IPS DF 19.7 (cell line): ENCODE data around the gene RBM38.

Experiments used
- DNase-seq: peaks from one replicate; pipeline ENCODE4 v3.0.0-alpha.2; 2013; ENCODE audit warnings: low read depth, low spot score

RBM38 gene

GRCh38 chr20:57374931-57375651 is 16.1 kb upstream of the RBM38 start:
- DNase-seq, result no peak

DNA sequence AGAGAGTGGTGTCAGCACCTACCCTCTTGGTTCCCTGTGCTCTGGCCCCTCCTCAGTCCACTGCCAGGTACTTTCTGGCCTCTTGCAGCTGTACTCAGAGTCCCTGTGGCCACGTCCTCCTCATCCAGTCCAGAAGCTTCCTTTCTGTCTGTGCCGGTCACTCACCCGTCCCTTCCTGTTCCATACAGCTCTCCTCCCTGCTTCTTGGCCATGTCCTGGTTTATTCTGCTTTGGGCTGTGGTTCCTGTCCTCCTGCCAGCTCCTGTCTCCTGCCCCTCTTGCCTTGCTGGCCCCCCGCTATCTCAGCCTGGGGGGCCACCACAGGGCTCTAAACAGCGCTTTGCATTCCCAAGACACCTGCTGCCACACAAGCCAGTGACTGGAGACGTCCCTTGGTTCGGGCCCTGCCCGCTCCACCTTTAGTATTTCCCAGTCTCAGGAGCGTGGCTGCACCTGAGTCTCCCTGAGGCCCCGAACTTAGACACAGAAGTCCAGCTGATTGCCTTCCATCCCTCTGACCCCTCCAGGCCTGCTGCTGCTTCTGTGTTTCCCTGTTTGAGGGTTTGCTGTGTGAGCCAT is 15.5 kb upstream of the RBM38 start:
- no peak for DNase-seq

DNA sequence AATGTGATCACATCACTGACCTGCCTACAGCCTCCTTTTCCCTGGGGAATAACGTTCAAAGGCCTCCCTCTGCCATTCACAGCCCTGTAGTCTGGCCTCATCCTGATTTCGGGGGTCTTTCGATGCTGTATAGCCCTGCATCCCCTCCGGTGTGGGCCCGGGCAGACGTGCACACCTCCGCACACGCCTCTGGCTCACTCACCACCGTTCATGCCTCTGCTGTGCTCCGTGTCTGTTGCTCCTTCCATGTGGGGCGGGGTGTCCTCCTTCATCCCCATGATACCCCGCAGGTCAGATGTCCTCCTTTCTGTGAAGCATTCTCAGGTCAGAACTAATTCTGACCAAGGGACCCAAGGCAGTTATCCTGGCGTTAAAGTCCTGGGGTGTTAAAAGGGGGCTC is 13.8 kb upstream of the RBM38 start:
- DNase-seq, result no peak

DNA sequence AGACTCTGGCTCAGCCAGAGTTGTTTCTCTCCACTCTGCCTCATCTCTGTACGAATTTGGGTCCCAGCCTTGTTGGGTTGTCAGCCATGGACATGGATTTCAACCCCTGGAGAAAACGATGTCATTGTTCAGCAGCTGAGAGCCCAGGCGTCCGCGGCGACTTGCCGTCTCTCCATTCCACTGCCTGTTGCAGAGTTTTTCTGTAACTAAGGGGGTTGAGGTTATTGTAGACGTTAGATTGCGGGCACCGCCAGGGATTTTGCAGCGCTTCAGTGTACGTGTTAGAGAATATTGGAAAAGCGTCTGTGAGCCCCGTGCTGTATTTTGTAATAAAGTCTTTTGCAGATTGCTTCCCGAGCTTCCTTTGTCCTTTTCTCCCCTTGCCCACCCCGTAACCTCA is 13.1 kb upstream of the RBM38 start:
- DNase-seq, result no peak

GRCh38 chr20:57378646-57379262 is 12.4 kb upstream of the RBM38 start:
- no peak for DNase-seq

DNA sequence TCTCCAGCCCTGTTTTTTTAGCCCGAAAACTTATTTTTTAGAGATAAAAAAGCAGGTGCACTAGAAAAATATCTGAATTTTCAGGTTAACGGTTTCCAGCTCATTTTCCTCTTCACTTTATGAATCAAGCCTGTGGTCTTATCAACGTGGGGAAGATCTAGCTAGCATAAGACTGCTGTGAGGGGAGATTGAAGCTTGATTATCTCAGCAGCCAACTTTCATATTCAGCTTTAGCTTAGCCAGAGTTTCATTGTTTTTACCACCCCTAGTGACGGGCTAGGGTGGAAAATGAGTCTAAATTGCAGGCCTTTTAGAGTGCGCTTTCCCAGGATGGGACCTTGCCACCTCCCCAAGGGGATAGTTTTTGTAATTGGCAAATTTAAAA is 11.9 kb upstream of the RBM38 start:
- DNase-seq, result no peak

- DNase-seq, result no peak
Measured at GRCh38 chr20:57380081-57380750, 11.0 kb upstream of the RBM38 start.

GRCh38 chr20:57381596-57382503 is 9.3 kb upstream of the RBM38 start:
- no peak for DNase-seq

GRCh38 chr20:57382516-57382915 is 8.7 kb upstream of the RBM38 start:
- DNase-seq, result no peak

GRCh38 chr20:57383447-57384347 is 7.5 kb upstream of the RBM38 start:
- DNase-seq, result no peak

DNA sequence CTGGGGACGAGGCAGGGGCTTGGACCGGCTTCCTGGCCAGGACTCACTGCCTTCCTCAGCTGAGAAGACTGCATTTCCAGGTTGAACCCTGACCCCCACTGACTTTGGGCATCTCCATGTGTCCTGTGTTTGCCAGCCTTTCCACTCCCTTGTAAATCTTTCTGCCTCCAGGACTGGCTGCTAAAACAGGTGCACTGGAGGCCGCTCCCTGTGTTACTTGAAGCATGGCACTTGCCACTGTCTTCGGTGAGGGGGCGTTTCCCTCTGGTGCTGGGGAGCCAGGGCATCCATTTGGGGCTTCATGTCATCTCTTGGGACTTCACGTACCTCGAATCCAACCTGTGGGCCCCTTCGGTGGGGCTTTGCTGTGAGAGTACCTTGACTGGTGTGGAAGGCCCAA is 6.7 kb upstream of the RBM38 start:
- no peak for DNase-seq

DNA sequence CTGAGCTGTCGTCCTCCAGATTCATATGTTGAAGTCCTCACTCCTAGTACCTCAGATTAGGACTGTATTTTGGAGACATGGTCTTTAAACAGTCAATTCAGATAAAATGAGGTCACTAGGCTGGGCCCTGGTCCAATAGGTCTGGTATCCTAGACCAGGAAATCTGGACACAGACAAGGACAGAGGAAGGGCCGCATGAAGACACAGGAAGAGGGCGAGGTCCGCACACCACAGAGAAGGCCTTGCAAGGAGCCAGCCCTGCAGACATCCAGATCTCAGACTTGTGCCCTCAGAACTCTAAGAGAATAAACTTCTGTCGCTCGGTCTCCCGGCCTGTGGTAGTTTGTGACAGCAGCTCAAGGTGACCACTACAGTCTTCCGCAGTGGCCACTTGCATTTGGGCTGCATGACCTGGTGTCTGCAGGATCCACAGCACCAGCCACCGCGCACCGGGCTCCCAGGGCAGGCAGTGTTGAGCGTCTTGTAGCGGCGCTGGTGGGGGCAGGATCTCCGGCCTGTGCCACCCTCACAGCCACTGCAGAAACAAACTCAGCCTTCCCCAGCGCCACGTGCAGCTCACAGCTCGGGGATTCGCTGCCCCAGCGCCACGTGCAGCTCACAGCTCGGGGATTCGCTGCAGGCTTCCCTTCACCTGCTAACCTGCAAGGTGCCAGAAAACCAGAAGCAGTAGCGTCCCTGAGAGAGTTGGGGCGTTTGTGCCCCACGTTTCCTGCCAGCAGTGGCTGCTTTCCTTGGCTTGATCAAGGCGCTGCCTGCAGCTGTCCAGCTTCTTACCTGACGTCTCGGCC is 6.0 kb upstream of the RBM38 start:
- no peak for DNase-seq

DNA sequence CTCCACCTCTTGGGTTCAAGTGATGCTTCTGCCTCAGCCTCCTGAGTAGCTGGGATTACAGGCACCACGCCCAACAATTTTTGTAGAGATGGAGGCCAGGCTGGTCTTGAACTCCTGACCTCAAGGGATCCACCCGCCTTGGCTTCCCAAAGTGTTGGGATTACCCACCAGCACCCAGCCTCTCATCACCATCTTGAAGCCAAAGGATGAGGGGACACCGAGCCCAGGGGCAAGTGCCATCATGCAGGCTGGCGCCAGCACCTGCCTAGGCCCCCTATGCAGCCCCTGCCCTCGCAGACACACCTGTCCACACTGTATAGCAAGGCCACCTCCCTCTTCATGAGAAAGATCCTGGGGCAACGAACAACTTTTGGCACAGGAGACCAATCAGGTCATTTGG is 5.3 kb upstream of the RBM38 start:
- DNase-seq, result no peak

DNA sequence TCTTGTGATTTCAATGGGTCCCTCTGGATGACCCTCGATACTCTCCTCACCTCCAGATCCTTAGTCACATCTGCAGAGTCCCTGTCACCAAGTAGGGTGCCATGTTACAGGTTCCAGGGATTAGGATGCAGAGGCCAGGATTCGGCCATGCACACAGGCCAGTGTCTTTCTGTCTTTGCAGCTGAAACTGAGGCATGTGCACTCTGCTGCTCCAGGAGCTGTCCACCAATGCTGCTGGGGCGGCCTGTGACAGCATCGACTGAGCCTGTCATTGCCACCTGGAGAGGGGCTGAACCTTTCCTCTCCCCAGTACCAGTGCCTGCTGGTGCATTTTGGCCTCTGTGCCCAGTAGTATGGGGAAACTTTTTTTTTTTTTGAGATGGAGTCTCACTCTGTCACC is 4.4 kb upstream of the RBM38 start:
- no peak for DNase-seq

DNA sequence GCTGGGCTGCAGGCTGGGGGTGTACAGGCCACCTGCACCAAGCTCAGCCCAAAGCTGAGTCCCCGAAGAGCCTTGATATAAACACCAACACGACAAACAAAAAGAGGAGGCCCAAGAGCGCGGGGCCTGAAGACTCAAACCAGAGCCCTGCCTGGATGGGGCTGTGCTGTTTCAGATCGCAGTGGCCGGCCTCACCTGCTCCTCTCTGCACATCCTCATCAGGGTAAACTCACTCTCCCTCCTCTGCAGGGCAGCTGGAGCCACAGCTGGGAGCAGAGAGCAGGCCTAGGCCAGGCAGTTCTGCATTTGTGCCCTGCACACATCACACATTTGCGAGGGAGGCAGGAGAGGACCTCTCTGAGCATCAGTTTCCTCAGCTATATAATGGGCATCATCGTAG is 3.7 kb upstream of the RBM38 start:
- DNase-seq, result no peak

DNA sequence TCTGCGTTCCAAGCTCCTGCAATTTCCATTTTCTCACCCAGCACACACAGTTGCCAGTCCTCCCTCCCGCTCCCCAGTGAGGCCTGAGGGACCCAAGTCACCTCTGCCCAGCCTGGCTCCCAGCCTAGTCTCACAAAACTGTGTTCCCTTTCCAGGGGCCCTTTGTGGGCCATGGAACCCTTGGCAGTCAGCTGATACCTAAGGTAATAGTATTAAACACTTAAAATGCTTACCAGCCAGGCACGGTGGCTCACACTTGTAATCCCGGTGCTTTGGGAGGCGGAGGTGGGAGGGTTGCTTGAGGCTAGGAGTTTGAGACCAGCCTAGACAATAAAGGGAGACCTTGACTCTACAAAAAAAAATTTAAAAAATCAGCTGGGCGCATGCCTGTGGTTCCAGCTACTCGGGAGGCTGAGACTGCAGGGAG is 3.2 kb upstream of the RBM38 start:
- no peak for DNase-seq

- peak; percentile 23 for DNase-seq
Measured at GRCh38 chr20:57388953-57389694, 2.1 kb upstream of the RBM38 start.

DNA sequence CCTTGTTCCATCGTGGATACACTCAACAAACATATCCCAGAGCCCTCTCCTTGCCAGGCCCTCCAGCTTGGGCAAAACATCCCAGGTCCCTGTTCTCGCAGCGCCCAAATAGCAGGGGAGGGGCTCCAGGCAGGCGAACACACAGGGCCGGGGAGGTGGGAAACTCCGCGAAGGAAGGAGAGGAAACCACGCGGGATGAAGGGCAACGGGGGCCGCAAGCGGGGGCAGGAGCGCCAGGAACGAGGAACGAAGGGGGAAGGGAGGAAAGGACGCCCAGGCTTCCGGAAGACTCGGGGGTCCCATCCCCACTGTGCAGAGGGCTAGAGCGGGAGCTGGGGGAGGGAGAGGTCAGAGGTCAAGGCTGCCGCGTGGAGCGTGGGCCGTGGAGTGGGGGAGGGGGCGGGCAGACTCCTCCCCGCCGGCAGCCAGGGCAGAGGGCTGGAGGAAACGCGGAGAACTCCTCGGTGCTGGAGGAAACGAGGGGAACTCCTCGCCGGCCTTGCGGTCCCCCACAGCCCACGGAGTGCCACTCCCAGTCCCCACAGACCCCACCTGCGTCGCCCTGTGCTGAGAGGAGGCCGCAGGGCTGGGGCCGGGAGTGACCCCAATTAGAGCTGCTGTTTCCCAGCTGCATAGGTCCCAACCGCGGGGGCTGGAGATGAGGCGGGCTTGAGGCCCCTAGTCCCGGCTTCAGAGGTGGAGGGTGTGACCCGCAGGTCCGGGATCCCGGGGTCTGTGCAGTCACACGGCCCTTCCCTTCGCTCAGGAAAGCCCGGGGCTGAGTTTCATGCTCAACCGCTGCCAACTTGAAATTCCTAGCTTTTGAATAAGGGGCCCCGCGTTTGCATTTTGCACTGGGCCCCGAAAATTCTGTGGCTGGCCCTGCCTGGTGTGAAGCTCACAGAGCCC is 1.2 kb upstream of the RBM38 start:
- DNase-seq, result no peak
